Upper lobe of left lung (tissue), 6 donors: ENCODE results near the gene NUP188. TPM values are rescaled to one million over a fixed set of nuclear protein-coding genes. Genes with fewer than 3 reads are reported as not detected.
"Not testable (repeated sequence)": the region's sequence is repeated elsewhere in the genome, so short reads cannot be mapped to it uniquely, and the experiment has no call there.

Experiments
- ATAC-seq, 2 donors: fragments of 200-7000 bp; cut with Tn5 transposase; one replicate each; pipeline ENCODE4 v1.9.1; 2022; ENCODE audit warnings: mild to moderate bottlenecking in 2 of 2, moderate library complexity in 2 of 2; ENCODE audit not compliant: low FRiP score in 2 of 2
- DNase-seq, 2 donors: peaks; one replicate each; pipeline ENCODE4 v3.0.0-alpha.2; 2019 to 2020
- H3K27ac ChIP-seq, 4 donors: fragments of 200-600 bp; sonication (generic); one replicate each; pipeline ENCODE4 v1.5.1; 2016 to 2019
- H3K27me3 ChIP-seq, 4 donors: fragments of 200-600 bp; sonication (generic); one replicate each; pipeline ENCODE4 v1.5.1; 2017 to 2019
- H3K36me3 ChIP-seq, 4 donors: fragments of 200-600 bp; sonication (generic); one replicate each; pipeline ENCODE4 v1.5.1; 2016 to 2019
- H3K4me1 ChIP-seq, 4 donors: fragments of 200-600 bp; sonication (generic); one replicate each; pipeline ENCODE4 v1.5.1; 2018 to 2019
- H3K4me3 ChIP-seq, 4 donors: fragments of 200-600 bp; sonication (generic); one replicate each; pipeline ENCODE4 v1.5.1; 2017 to 2019; ENCODE audit warnings: mild to moderate bottlenecking in 2 of 4, moderate library complexity in 1 of 4
- H3K9me3 ChIP-seq, 4 donors: fragments of 200-600 bp; sonication (generic); one replicate each; pipeline ENCODE4 v1.5.1; 2018 to 2019
- EP300 ChIP-seq, 4 donors: sonication (generic); formaldehyde crosslinking; IDR thresholded peaks; one replicate each; pipeline ENCODE4 v1.5.1; 2017; ENCODE audit warnings: antibody characterized with exemption in 4 of 4, control low read depth in 2 of 4
- POLR2A ChIP-seq, 4 donors: fragments of 450-650 bp; IDR thresholded peaks; one replicate each; pipeline ENCODE4 v1.5.1; 2016 to 2017; ENCODE audit warnings: antibody characterized with exemption in 4 of 4, mild to moderate bottlenecking in 2 of 4
- POLR2AphosphoS5 ChIP-seq, 2 donors: sonication (generic); formaldehyde crosslinking; IDR thresholded peaks; one replicate each; pipeline ENCODE4 v1.5.1; 2017; ENCODE audit warnings: antibody characterized with exemption in 2 of 2
- WGBS, 2 donors: methylation state at CpG; one replicate each; pipeline ENCODE4 v1.1.5; 2017 to 2018; 5-methylcytosine and 5-hydroxymethylcytosine counted together
- total RNA-seq, 6 donors: library from RNA; depleted of rRNA in 4 of 6; stranded (reverse); fragments of >200 nt in 4 of 6; gene quantifications; one replicate each; pipeline versions ENCODE4 v1.1.0 to v1.2.1, GENCODE V29; 2016 to 2021
- TF ChIP-seq, protein P1 (sequence below), 6 experiments: fragments of 450-650 bp in 4 of 6; fragments of 200-600 bp in 2 of 6; sonication (generic) in 2 of 6; IDR thresholded peaks; one replicate each; pipeline ENCODE4 v1.5.1; 2016 to 2019; ENCODE audit warnings: antibody characterized with exemption in 6 of 6
- donor health status: DM: no; HTN: no; CAD: no; lungs with moderate emphysema.
- donor health status: DM: no; HTN: yes; CAD: no; lungs with severe emphysema.

The NUP188 gene
- total RNA-seq, 6 donors from 2014 or later = 30.4 to 225 (median 50.1) TPM

DNA sequence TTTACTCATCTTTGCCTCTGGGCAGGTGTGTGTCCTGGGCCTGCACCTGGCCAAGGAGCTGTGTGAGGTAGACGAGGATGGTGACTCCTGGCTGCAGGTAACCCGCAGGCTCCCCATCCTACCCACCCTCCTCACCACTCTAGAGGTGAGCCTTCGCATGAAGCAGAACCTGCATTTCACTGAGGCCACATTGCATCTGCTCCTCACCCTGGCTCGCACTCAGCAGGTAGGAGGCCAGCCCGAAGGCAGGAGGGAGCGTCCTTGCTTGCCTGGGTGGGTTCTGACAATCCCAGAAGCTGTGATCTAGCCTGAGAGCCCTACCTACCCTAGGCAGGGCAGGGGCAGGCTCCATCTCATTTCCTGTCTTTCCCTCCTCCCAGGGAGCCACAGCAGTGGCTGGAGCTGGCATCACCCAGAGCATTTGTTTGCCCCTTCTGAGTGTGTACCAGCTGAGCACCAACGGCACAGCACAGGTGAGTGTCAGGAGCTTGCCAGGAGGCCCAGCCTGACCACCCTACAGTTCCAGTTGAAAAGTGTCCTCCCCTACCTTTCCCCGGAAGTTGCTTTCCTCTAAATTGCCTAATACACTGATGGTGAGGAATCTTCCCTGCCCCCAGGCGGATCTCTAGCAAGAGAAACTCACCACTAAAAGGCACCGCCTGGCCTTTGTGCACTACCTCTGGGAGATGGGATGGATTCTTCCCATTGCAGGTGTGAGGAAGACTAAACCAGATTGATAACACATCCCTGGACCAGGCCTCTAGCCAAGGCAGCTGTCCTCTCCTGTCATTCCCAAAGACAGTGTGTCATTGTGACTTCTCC, 54.2 kb downstream of the NUP188 start:
- peak in 1 of 2 donors; percentile 27 for DNase-seq
- TF ChIP-seq, protein P1, sequence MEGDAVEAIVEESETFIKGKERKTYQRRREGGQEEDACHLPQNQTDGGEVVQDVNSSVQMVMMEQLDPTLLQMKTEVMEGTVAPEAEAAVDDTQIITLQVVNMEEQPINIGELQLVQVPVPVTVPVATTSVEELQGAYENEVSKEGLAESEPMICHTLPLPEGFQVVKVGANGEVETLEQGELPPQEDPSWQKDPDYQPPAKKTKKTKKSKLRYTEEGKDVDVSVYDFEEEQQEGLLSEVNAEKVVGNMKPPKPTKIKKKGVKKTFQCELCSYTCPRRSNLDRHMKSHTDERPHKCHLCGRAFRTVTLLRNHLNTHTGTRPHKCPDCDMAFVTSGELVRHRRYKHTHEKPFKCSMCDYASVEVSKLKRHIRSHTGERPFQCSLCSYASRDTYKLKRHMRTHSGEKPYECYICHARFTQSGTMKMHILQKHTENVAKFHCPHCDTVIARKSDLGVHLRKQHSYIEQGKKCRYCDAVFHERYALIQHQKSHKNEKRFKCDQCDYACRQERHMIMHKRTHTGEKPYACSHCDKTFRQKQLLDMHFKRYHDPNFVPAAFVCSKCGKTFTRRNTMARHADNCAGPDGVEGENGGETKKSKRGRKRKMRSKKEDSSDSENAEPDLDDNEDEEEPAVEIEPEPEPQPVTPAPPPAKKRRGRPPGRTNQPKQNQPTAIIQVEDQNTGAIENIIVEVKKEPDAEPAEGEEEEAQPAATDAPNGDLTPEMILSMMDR (IDR thresholded peaks at IDR 0.05) = no peak
- no peak for TF ChIP-seq POLR2A (IDR thresholded peaks at IDR 0.05)
- Histone ChIP-seq H3K4me3 (no peak overlapping the region), H3K36me3 (peaks cover 46 to 99% (median 91%) of the 10 kb centered on the region in 4 donors), H3K9me3 (no peaks in the 10 kb centered on the region), H3K27ac (no peak overlapping the region), H3K27me3 (no peaks in the 10 kb centered on the region), H3K4me1 (peaks cover 0 to 5% (median 4%) of the 10 kb centered on the region in 4 donors)
- WGBS, 2 donors = 94 to 100% methylated on average over 6 to 10 of the region's 10 CpGs
- peak in 1 of 2 donors; percentile 3 for ATAC-seq

- Histone ChIP-seq H3K27ac (no peak overlapping the region), H3K9me3 (no peaks in the 10 kb centered on the region), H3K4me1 (peaks cover 0 to 9% (median 5%) of the 10 kb centered on the region in 4 donors), H3K36me3 (peaks cover 36 to 98% (median 88%) of the 10 kb centered on the region in 4 donors), H3K4me3 (no peak overlapping the region), H3K27me3 (no peaks in the 10 kb centered on the region)
- WGBS, 2 donors = 97 to 100% methylated on average over 4 to 9 of the region's 9 CpGs
- TF ChIP-seq POLR2A (IDR thresholded peaks at IDR 0.05) (no peak), EP300 (IDR thresholded peaks at IDR 0.05) (no peak), POLR2AphosphoS5 (IDR thresholded peaks at IDR 0.05) (no peak)
- TF ChIP-seq, protein P1 (IDR thresholded peaks at IDR 0.05) = no peak
- no peak for ATAC-seq
- no peak for DNase-seq
Measured at GRCh38 chr9:129002992-129003391, 55.5 kb downstream of the NUP188 start.

GRCh38 chr9:129004173-129004572, 56.7 kb downstream of the NUP188 start:
- not testable (repeated sequence) for DNase-seq, ATAC-seq, H3K4me1 ChIP-seq, H3K4me3 ChIP-seq, H3K27ac ChIP-seq, H3K27me3 ChIP-seq, H3K9me3 ChIP-seq
- peaks cover 29 to 98% (median 87%) of the 10 kb centered on the region in 4 donors for H3K36me3 ChIP-seq
- 89 to 98% methylated on average over 6 of the region's 6 CpGs for WGBS, 2 donors

- TF ChIP-seq EP300 (IDR thresholded peaks at IDR 0.05) = no peak
- TF ChIP-seq POLR2A (IDR thresholded peaks at IDR 0.05) = no peak
- Histone ChIP-seq H3K27me3 (no peaks in the 10 kb centered on the region), H3K9me3 (no peaks in the 10 kb centered on the region), H3K4me1 (peaks cover 0 to 9% (median 5%) of the 10 kb centered on the region in 4 donors), H3K27ac (no peak overlapping the region), H3K36me3 (peaks cover 20 to 98% (median 83%) of the 10 kb centered on the region in 4 donors), H3K4me3 (no peak overlapping the region)
- ATAC-seq = no peak
- 76 to 77% methylated on average over 9 of the region's 10 CpGs for WGBS, 2 donors
- DNase-seq = no peak
Measured at GRCh38 chr9:129005336-129005997, 58.0 kb downstream of the NUP188 start.

GRCh38 chr9:129006328-129007034, 59.0 kb downstream of the NUP188 start:
- Histone ChIP-seq H3K36me3 (peaks cover 18 to 96% (median 77%) of the 10 kb centered on the region in 4 donors), H3K9me3 (no peaks in the 10 kb centered on the region), H3K27me3 (no peaks in the 10 kb centered on the region), H3K4me3 (no peak overlapping the region), H3K4me1 (peaks cover 0 to 9% (median 5%) of the 10 kb centered on the region in 4 donors), H3K27ac (no peak overlapping the region)
- ATAC-seq (peak; percentile 60 to 87), DNase-seq (peak; percentile 60 to 63)
- no peak for TF ChIP-seq POLR2AphosphoS5 (IDR thresholded peaks at IDR 0.05)
- TF ChIP-seq, protein P1 (IDR thresholded peaks at IDR 0.05) = peak; percentile 33 to 78 (median 60)
- TF ChIP-seq POLR2A (IDR thresholded peaks at IDR 0.05) = no peak
- TF ChIP-seq EP300 (IDR thresholded peaks at IDR 0.05) = no peak
- WGBS, 2 donors = 61% methylated on average over 13 to 21 of the region's 21 CpGs
